GM12891 (cell line): ENCODE measurements around the gene METTL9.

ENCODE experiments used
- PAX5 ChIP-seq: IDR thresholded peaks from 2 replicates; pipeline ENCODE4 v1.6.1; 2011; ENCODE audit warnings: low read length, moderate library complexity, mild to moderate bottlenecking; ENCODE audit not compliant: insufficient read depth, severe bottlenecking
- POLR2A ChIP-seq: IDR thresholded peaks from 2 replicates; pipeline ENCODE4 v1.6.1; 2011; ENCODE audit warnings: low read depth, low read length, control low read depth
- POU2F2 ChIP-seq: IDR thresholded peaks from 2 replicates; pipeline ENCODE4 v1.6.1; 2011; ENCODE audit warnings: low read depth, mild to moderate bottlenecking, control low read depth, low read length, moderate library complexity
- TAF1 ChIP-seq: IDR thresholded peaks from 2 replicates; pipeline ENCODE4 v1.6.1; 2011; ENCODE audit warnings: low read depth, low read length, control low read depth

DNA sequence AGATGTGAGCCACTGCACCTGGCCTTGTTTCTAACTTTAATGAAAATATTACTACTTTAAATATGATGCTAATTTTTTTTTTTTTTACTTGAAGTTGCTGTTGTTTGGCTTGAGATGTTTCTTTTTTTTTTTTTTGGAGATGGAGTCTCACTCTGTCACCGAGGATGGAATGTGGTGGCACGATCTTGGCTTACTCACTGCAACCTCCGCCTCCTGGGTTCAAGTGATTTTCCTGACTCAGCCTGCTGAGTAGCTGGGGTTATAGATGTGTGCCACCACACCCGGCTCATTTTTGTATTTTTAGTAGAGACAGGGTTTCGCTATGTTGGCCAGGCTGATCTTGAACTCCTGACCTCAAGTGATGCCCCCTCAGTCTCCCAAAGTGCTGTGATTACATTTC, 29.4 kb downstream of the METTL9 start:
- TF ChIP-seq POLR2A (no peak), TAF1 (no peak), POU2F2 (no peak), PAX5 (no peak)
